PFSK-1 (cell line): ENCODE measurements around the gene TPST1.

Experiments
- FOXP2 ChIP-seq: optimal IDR thresholded peaks from 2 replicates; pipeline ENCODE3; 2011; ENCODE audit warnings: borderline replicate concordance, control low read depth, inconsistent platforms; ENCODE audit not compliant: insufficient read depth; ENCODE audit errors: extremely low read length, extremely low read depth
- POLR2AphosphoS5 ChIP-seq: IDR thresholded peaks from 2 replicates; pipeline ENCODE4 v1.6.1; 2012; ENCODE audit warnings: low read depth, mild to moderate bottlenecking, control low read depth, low read length, moderate library complexity
- REST ChIP-seq, 2 experiments: IDR thresholded peaks; 2 replicates each; pipeline versions ENCODE4 v1.6.1 to v1.8.0; 2011 to 2012; ENCODE audit warnings: low read depth in 2 of 2, low read length in 2 of 2, control low read depth in 1 of 2, inconsistent platforms in 1 of 2, mild to moderate bottlenecking in 1 of 2, moderate library complexity in 1 of 2; ENCODE audit not compliant: insufficient read depth in 1 of 2
- SIN3A ChIP-seq: IDR thresholded peaks from 2 replicates; pipeline ENCODE4 v1.6.1; 2012; ENCODE audit warnings: mild to moderate bottlenecking, low read length, moderate library complexity, borderline replicate concordance; ENCODE audit not compliant: insufficient read depth
- TAF1 ChIP-seq: IDR thresholded peaks from 2 replicates; pipeline ENCODE4 v1.6.1; 2012; ENCODE audit warnings: low read length, control low read depth, borderline replicate concordance; ENCODE audit not compliant: insufficient read depth

- TF ChIP-seq SIN3A: no peak
- no peak for TF ChIP-seq REST (IDR thresholded peaks at IDR 0.05; ENCODE audit: insufficient read depth in 1 of 2, low read depth in 2 of 2, low read length in 2 of 2)
- no peak for TF ChIP-seq POLR2AphosphoS5
- no peak for TF ChIP-seq TAF1
- no peak for TF ChIP-seq FOXP2
Observed at GRCh38 chr7:66163186-66163610, 41.9 kb upstream of the TPST1 start.
